GM19438 (cell line): Measurements from ENCODE around the gene RHOBTB1.

Experiments used
- ATAC-seq: cut with Tn5 transposase; IDR thresholded peaks from one replicate; pipeline ENCODE4 v1.9.1; 2021; ENCODE audit warnings: low read depth; ENCODE audit not compliant: unreplicated experiment

The RHOBTB1 gene

GRCh38 chr10:60942788-60943315 lies 1.1 kb downstream of the RHOBTB1 start:
- peak; percentile 53 for ATAC-seq

- ATAC-seq, result no peak
Measured at GRCh38 chr10:60942134-60942787, 1.7 kb downstream of the RHOBTB1 start.

- no peak for ATAC-seq
Measured at GRCh38 chr10:60940446-60940845, 3.5 kb downstream of the RHOBTB1 start.

GRCh38 chr10:60937784-60938654 lies 6.0 kb downstream of the RHOBTB1 start:
- no peak for ATAC-seq

GRCh38 chr10:60937022-60937421 lies 7.0 kb downstream of the RHOBTB1 start:
- ATAC-seq, result no peak

GRCh38 chr10:60934215-60935175 lies 9.5 kb downstream of the RHOBTB1 start:
- ATAC-seq, result no peak

GRCh38 chr10:60932756-60933155 lies 11.2 kb downstream of the RHOBTB1 start:
- no peak for ATAC-seq

- ATAC-seq, result no peak
Measured at GRCh38 chr10:60930237-60930636, 13.7 kb downstream of the RHOBTB1 start.

- ATAC-seq, result no peak
Measured at GRCh38 chr10:60921633-60922032, 22.4 kb downstream of the RHOBTB1 start.

GRCh38 chr10:60920479-60920878 lies 23.5 kb downstream of the RHOBTB1 start:
- ATAC-seq, result no peak

- no peak for ATAC-seq
Measured at GRCh38 chr10:60919551-60919950, 24.4 kb downstream of the RHOBTB1 start.

- no peak for ATAC-seq
Measured at GRCh38 chr10:60917331-60918280, 26.4 kb downstream of the RHOBTB1 start.

GRCh38 chr10:60916025-60916424 lies 28.0 kb downstream of the RHOBTB1 start:
- no peak for ATAC-seq

GRCh38 chr10:60914690-60915141 lies 29.3 kb downstream of the RHOBTB1 start:
- ATAC-seq, result no peak

- ATAC-seq, result no peak
Measured at GRCh38 chr10:60913657-60914056, 30.3 kb downstream of the RHOBTB1 start.

- no peak for ATAC-seq
Measured at GRCh38 chr10:60913071-60913470, 30.9 kb downstream of the RHOBTB1 start.

- ATAC-seq, result no peak
Measured at GRCh38 chr10:60911715-60912114, 32.3 kb downstream of the RHOBTB1 start.

GRCh38 chr10:60911216-60911615 lies 32.8 kb downstream of the RHOBTB1 start:
- ATAC-seq, result no peak

- peak; percentile 96 for ATAC-seq
Measured at GRCh38 chr10:60910543-60910942, 33.4 kb downstream of the RHOBTB1 start.
